CD4-positive, CD25-positive, alpha-beta regulatory T cell (primary cell): ENCODE data around the gene NDUFAF8. TPM values are rescaled to one million over a fixed set of nuclear protein-coding genes. Genes with fewer than 3 reads are reported as not detected.

ENCODE experiments used
- ATAC-seq, 2 donors: fragments of 150-1000 bp; cut with Tn5 transposase; one replicate each; pipeline ENCODE4 v1.10.0; 2021; ENCODE audit warnings: low read depth in 2 of 2, moderate number of reproducible peaks in 2 of 2, moderate library complexity in 1 of 2
- DNase-seq, 3 donors: peaks; one replicate each; pipeline versions ENCODE4 v3.0.0 to v3.0.0-alpha.2; 2012 to 2022; ENCODE audit warnings: mixed read lengths in 1 of 3
- H3K27ac ChIP-seq: one replicate; pipeline ENCODE4 v1.7.0; 2013; ENCODE audit warnings: mild to moderate bottlenecking, low read length; ENCODE audit not compliant: insufficient read depth, poor library complexity, severe bottlenecking
- H3K27me3 ChIP-seq: one replicate; pipeline ENCODE4 v1.7.0; 2013; ENCODE audit warnings: low read length; ENCODE audit not compliant: control insufficient read depth, insufficient read depth
- H3K36me3 ChIP-seq: one replicate; pipeline ENCODE4 v1.7.0; 2013; ENCODE audit warnings: mild to moderate bottlenecking, low read length, moderate library complexity; ENCODE audit not compliant: control insufficient read depth, insufficient read depth
- H3K4me1 ChIP-seq: 2 replicates; pipeline ENCODE4 v1.7.0; 2013; ENCODE audit warnings: mild to moderate bottlenecking, low read length; ENCODE audit not compliant: insufficient read depth, control insufficient read depth, poor library complexity, severe bottlenecking
- H3K4me3 ChIP-seq: one replicate; pipeline ENCODE4 v1.7.0; 2013; ENCODE audit warnings: low read depth, mild to moderate bottlenecking, low read length, moderate library complexity
- H3K9me3 ChIP-seq, 2 experiments: 1 replicate in 1 of 2; 2 replicates in 1 of 2; pipeline ENCODE4 v1.7.0; 2013; ENCODE audit warnings: low read length in 2 of 2, mild to moderate bottlenecking in 1 of 2, moderate library complexity in 1 of 2; ENCODE audit not compliant: control insufficient read depth in 2 of 2
- H3K27ac Mint-ChIP-seq, 3 donors: one replicate each; pipeline ENCODE4 v1.8.0; 2020 to 2022; ENCODE audit warnings: mild to moderate bottlenecking in 3 of 3, mixed read lengths in 3 of 3, moderate library complexity in 2 of 3
- H3K27me3 Mint-ChIP-seq: one replicate; pipeline ENCODE4 v1.8.0; 2022; ENCODE audit warnings: mild to moderate bottlenecking, mixed read lengths
- H3K36me3 Mint-ChIP-seq: one replicate; pipeline ENCODE4 v1.8.0; 2020; ENCODE audit warnings: mixed read lengths
- H3K4me1 Mint-ChIP-seq, 4 donors: one replicate each; pipeline ENCODE4 v1.8.0; 2020 to 2022; ENCODE audit warnings: mixed read lengths in 4 of 4, mild to moderate bottlenecking in 1 of 4
- H3K4me3 Mint-ChIP-seq, 4 donors: one replicate each; pipeline ENCODE4 v1.8.0; 2020 to 2022; ENCODE audit warnings: mild to moderate bottlenecking in 4 of 4, mixed read lengths in 4 of 4, moderate library complexity in 3 of 4
- H3K9me3 Mint-ChIP-seq, 7 donors: one replicate each; pipeline ENCODE4 v1.8.0; 2020 to 2022; ENCODE audit warnings: mixed read lengths in 7 of 7, mild to moderate bottlenecking in 3 of 7, moderate library complexity in 2 of 7
- polyA plus RNA-seq, 4 donors: library from polyadenylated mRNA; unstranded; fragments of 300-500 nt; fragmentation: Illumina TruSeq; gene quantifications; one replicate each; pipeline ENCODE4 v1.2.3, GENCODE V29; 2021
- total RNA-seq: library from RNA; stranded (reverse); gene quantifications from one replicate; pipeline ENCODE4 v1.2.3, GENCODE V29; 2022

NDUFAF8 gene
- total and polyA plus RNA-seq, 5 donors from 2014 or later: 34.8 to 83.2 (median 74.7) TPM

DNA sequence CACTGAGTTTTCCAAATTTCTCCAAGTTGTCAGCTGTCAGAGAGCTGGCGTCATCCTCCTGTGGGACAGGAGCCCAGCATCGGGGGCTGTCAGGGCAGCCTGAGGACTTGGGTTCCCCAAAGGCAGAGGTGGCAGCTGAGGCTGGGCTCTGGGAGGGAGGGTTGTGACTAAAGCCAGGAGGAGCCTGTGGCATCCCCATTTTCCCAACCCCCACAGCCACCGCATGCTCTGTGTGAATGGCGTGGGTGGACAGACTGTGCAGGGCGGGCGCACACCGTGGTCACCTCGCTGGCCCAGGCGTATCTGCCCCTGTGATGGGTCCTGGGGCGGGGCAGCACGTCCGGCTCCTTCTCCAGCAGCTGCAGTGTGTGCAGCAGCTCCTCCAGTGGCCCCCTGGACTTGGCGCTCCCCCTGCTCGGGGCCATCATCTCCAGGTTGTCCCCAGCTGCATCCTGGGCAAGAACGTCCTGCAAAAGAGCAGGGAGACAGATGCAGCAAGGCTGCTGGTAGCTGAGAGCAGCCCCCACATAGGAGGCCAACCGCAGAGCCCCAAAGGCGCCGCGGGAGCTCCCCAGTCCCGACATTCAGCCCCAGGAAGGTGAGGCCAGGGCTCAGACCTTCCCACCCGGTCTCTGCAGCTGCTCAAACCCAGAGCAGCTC, 41.2 kb upstream of the NDUFAF8 start:
- Mint-ChIP-seq H3K36me3 (no peaks in the 10 kb centered on the region), H3K27me3 (no peaks in the 10 kb centered on the region), H3K27ac (no peak overlapping the region), H3K9me3 (peaks cover 0 to 2% (median 0%) of the 10 kb centered on the region in 7 donors), H3K4me1 (no peaks in the 10 kb centered on the region), H3K4me3 (no peak overlapping the region)
- no peaks in the 10 kb centered on the region for H3K4me1 ChIP-seq
- no peak for DNase-seq
- no peaks in the 10 kb centered on the region for H3K36me3 ChIP-seq
- no peak for ATAC-seq
- no peak overlapping the region for H3K27ac ChIP-seq
- H3K27me3 ChIP-seq: no peaks in the 10 kb centered on the region
- H3K4me3 ChIP-seq: no peak overlapping the region
- H3K9me3 ChIP-seq: no peaks in the 10 kb centered on the region

DNA sequence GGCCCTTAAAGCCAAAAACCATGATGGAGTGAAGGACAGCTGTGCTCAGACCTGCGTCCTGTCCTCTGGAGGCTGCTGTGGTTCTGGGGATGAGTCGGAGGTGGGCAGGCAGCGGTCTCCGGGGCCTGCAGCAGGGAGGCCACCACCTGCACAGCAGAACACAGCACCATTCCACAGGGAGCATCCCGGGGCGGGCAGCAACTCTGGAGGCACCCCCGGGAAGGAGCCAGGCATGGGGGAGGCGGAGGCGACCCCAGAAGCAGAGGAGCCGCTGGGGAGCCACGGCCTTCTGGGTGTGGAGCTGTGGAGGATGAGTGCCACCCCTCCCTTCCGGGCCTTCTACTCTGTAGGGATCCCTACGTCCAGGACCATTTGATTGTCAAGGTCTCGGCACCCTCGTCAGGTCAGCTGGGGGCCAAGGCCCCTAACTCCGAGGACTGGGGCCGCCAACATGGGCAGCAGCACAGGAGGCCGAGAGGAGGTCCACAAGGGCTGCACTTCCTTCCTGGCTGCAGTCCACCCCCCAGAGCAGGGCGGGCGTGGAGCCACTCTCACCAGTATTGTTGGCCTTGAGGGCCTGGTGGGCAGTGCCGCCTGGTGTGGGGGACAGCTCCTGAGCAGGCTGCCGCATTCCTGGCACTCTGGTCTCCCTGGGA, 40.2 kb upstream of the NDUFAF8 start:
- Histone ChIP-seq H3K4me1 (no peaks in the 10 kb centered on the region), H3K27ac (no peak overlapping the region), H3K9me3 (no peaks in the 10 kb centered on the region), H3K4me3 (no peak overlapping the region), H3K36me3 (no peaks in the 10 kb centered on the region), H3K27me3 (no peaks in the 10 kb centered on the region)
- DNase-seq (no peak), ATAC-seq (no peak)
- no peaks in the 10 kb centered on the region for H3K27me3 Mint-ChIP-seq
- no peaks in the 10 kb centered on the region for H3K4me1 Mint-ChIP-seq
- H3K27ac Mint-ChIP-seq: no peak overlapping the region
- H3K36me3 Mint-ChIP-seq: no peaks in the 10 kb centered on the region
- H3K9me3 Mint-ChIP-seq: peaks cover 0 to 2% (median 0%) of the 10 kb centered on the region in 7 donors
- H3K4me3 Mint-ChIP-seq: no peak overlapping the region

- no peak overlapping the region for H3K27ac ChIP-seq
- H3K9me3 Mint-ChIP-seq: peaks cover 0 to 2% (median 0%) of the 10 kb centered on the region in 7 donors
- DNase-seq (no peak), ATAC-seq (no peak)
- H3K4me3 Mint-ChIP-seq: no peak overlapping the region
- no peak overlapping the region for H3K27ac Mint-ChIP-seq
- H3K4me1 ChIP-seq: no peaks in the 10 kb centered on the region
- H3K27me3 Mint-ChIP-seq: no peaks in the 10 kb centered on the region
- H3K4me1 Mint-ChIP-seq: no peaks in the 10 kb centered on the region
- H3K36me3 Mint-ChIP-seq: no peaks in the 10 kb centered on the region
- H3K36me3 ChIP-seq: no peaks in the 10 kb centered on the region
- no peaks in the 10 kb centered on the region for H3K27me3 ChIP-seq
- no peak overlapping the region for H3K4me3 ChIP-seq
- no peaks in the 10 kb centered on the region for H3K9me3 ChIP-seq
Measured at GRCh38 chr17:81199482-81199830, 39.7 kb upstream of the NDUFAF8 start.

- Mint-ChIP-seq H3K9me3 (peaks cover 0 to 2% (median 0%) of the 10 kb centered on the region in 7 donors), H3K4me3 (no peak overlapping the region), H3K27ac (no peak overlapping the region), H3K4me1 (no peaks in the 10 kb centered on the region), H3K27me3 (no peaks in the 10 kb centered on the region), H3K36me3 (no peaks in the 10 kb centered on the region)
- Histone ChIP-seq H3K27ac (no peak overlapping the region), H3K27me3 (no peaks in the 10 kb centered on the region), H3K36me3 (no peaks in the 10 kb centered on the region), H3K9me3 (no peaks in the 10 kb centered on the region), H3K4me1 (no peaks in the 10 kb centered on the region), H3K4me3 (no peak overlapping the region)
- no peak for DNase-seq
- no peak for ATAC-seq
Measured at GRCh38 chr17:81200201-81200600, 38.9 kb upstream of the NDUFAF8 start.

- Mint-ChIP-seq H3K36me3 (no peaks in the 10 kb centered on the region), H3K9me3 (peaks cover 0 to 2% (median 0%) of the 10 kb centered on the region in 7 donors), H3K4me1 (no peaks in the 10 kb centered on the region), H3K27me3 (no peaks in the 10 kb centered on the region), H3K27ac (peak overlapping the region in 1 of 3 donors; percentile 62), H3K4me3 (no peak overlapping the region)
- no peaks in the 10 kb centered on the region for H3K36me3 ChIP-seq
- H3K9me3 ChIP-seq: no peaks in the 10 kb centered on the region
- ATAC-seq (no peak), DNase-seq (peak in 1 of 3 donors; percentile 52)
- no peak overlapping the region for H3K27ac ChIP-seq
- no peaks in the 10 kb centered on the region for H3K27me3 ChIP-seq
- no peak overlapping the region for H3K4me3 ChIP-seq
- H3K4me1 ChIP-seq: no peaks in the 10 kb centered on the region
Measured at GRCh38 chr17:81200695-81201580, 38.2 kb upstream of the NDUFAF8 start.

GRCh38 chr17:81202318-81202717, 36.8 kb upstream of the NDUFAF8 start:
- Mint-ChIP-seq H3K4me1 (no peaks in the 10 kb centered on the region), H3K9me3 (peaks cover 0 to 2% (median 0%) of the 10 kb centered on the region in 7 donors), H3K27me3 (no peaks in the 10 kb centered on the region), H3K4me3 (no peak overlapping the region), H3K36me3 (no peaks in the 10 kb centered on the region), H3K27ac (no peak overlapping the region)
- Histone ChIP-seq H3K4me3 (no peak overlapping the region), H3K27ac (no peak overlapping the region), H3K4me1 (no peaks in the 10 kb centered on the region), H3K9me3 (no peaks in the 10 kb centered on the region), H3K27me3 (no peaks in the 10 kb centered on the region), H3K36me3 (no peaks in the 10 kb centered on the region)
- no peak for ATAC-seq
- no peak for DNase-seq

- H3K9me3 Mint-ChIP-seq: peaks cover 0 to 2% (median 0%) of the 10 kb centered on the region in 7 donors
- Histone ChIP-seq H3K27ac (no peak overlapping the region), H3K36me3 (no peaks in the 10 kb centered on the region), H3K27me3 (no peaks in the 10 kb centered on the region), H3K4me1 (no peaks in the 10 kb centered on the region), H3K4me3 (no peak overlapping the region), H3K9me3 (no peaks in the 10 kb centered on the region)
- H3K27ac Mint-ChIP-seq: no peak overlapping the region
- no peaks in the 10 kb centered on the region for H3K27me3 Mint-ChIP-seq
- H3K4me1 Mint-ChIP-seq: no peaks in the 10 kb centered on the region
- no peak overlapping the region for H3K4me3 Mint-ChIP-seq
- DNase-seq (no peak), ATAC-seq (no peak)
- H3K36me3 Mint-ChIP-seq: no peaks in the 10 kb centered on the region
Measured at GRCh38 chr17:81203136-81203535, 36.0 kb upstream of the NDUFAF8 start.
